IMR-90 (cell line): ENCODE data around the gene SPAG16. TPM values are rescaled to one million over a fixed set of nuclear protein-coding genes. Genes with fewer than 3 reads are reported as not detected.
"Not testable (repeated sequence)": the region's sequence is repeated elsewhere in the genome, so short reads cannot be mapped to it uniquely, and the experiment has no call there.

Experiments
- ATAC-seq: fragments of 200-7000 bp; cut with Tn5 transposase; 2 replicates; pipeline ENCODE4 v1.9.1; 2020; ENCODE audit warnings: low read depth, mild to moderate bottlenecking, moderate library complexity
- BruUV-seq: library from RNA; stranded (reverse); fragments of 400-500 nt; replicated peaks from 2 replicates; lab custom pipeline; 2021; lab: Mats Ljungman, UMichigan
- CTCF ChIA-PET: fragments of 300-600 bp; formaldehyde crosslinking; extraction: SDS; loops from one replicate; lab custom pipeline; 2021; ENCODE audit warnings: antibody characterized with exemption; lab: Yijun Ruan, JAX
- POLR2A ChIA-PET: fragments of 300-600 bp; sonication (Branson Sonifier 250); formaldehyde crosslinking; loops from one replicate; lab custom pipeline; 2022; ENCODE audit warnings: antibody characterized with exemption; ENCODE audit not compliant: unreplicated experiment; lab: Charles Lee
- DNase-seq: peaks from one replicate; pipeline ENCODE4 v3.0.0; 2013
- H2AFZ ChIP-seq: replicated peaks from 2 replicates; pipeline ENCODE3; 2013; ENCODE audit warnings: low read length, mild to moderate bottlenecking; ENCODE audit not compliant: poor library complexity
- H2AK5ac ChIP-seq: 2 replicates; pipeline ENCODE4 v1.6.1; 2013; ENCODE audit warnings: low read depth, low read length, inconsistent platforms
- H2AK9ac ChIP-seq: replicated peaks from 2 replicates; pipeline ENCODE3; 2013; ENCODE audit warnings: mild to moderate bottlenecking, low read depth, low read length, moderate library complexity; ENCODE audit not compliant: poor library complexity
- H2BK120ac ChIP-seq: 2 replicates; pipeline ENCODE4 v1.6.1; 2013; ENCODE audit warnings: low read depth, low read length, inconsistent platforms
- H2BK15ac ChIP-seq: 3 replicates; pipeline ENCODE4 v1.6.1; 2013; ENCODE audit warnings: low read depth, low read length, inconsistent platforms
- H2BK20ac ChIP-seq: 2 replicates; pipeline ENCODE4 v1.6.1; 2013; ENCODE audit warnings: low read depth, mild to moderate bottlenecking, inconsistent platforms, low read length, moderate library complexity
- H2BK5ac ChIP-seq: 2 replicates; pipeline ENCODE4 v1.6.1; 2013; ENCODE audit warnings: mild to moderate bottlenecking, low read depth, low read length, inconsistent platforms; ENCODE audit not compliant: poor library complexity, severe bottlenecking
- H3K14ac ChIP-seq: replicated peaks from 2 replicates; pipeline ENCODE4 v1.6.1; 2013; ENCODE audit warnings: low read depth, low read length, inconsistent platforms
- H3K18ac ChIP-seq: 2 replicates; pipeline ENCODE4 v1.6.1; 2013; ENCODE audit warnings: low read depth, low read length, control low read depth
- H3K23ac ChIP-seq: 2 replicates; pipeline ENCODE4 v1.6.1; 2013; ENCODE audit warnings: low read depth, low read length, inconsistent platforms
- H3K27ac ChIP-seq: 2 replicates; pipeline ENCODE4 v1.5.1; 2013; ENCODE audit warnings: mild to moderate bottlenecking, control low read depth, low read length; ENCODE audit not compliant: insufficient read depth
- H3K27me3 ChIP-seq: 2 replicates; pipeline ENCODE4 v1.6.1; 2013; ENCODE audit warnings: low read length; ENCODE audit not compliant: control insufficient read depth, insufficient read depth
- H3K36me3 ChIP-seq: 2 replicates; pipeline ENCODE4 v1.6.1; 2013; ENCODE audit warnings: low read length, mixed read lengths; ENCODE audit not compliant: control insufficient read depth, insufficient read depth
- H3K4ac ChIP-seq: 2 replicates; pipeline ENCODE4 v1.6.1; 2013; ENCODE audit warnings: low read depth, low read length, inconsistent platforms
- H3K4me1 ChIP-seq: 2 replicates; pipeline ENCODE4 v1.6.1; 2013; ENCODE audit warnings: low read length, mixed read lengths; ENCODE audit not compliant: control insufficient read depth, insufficient read depth
- H3K4me2 ChIP-seq: 2 replicates; pipeline ENCODE4 v1.6.1; 2013; ENCODE audit warnings: low read depth, mild to moderate bottlenecking, control low read depth, low read length, moderate library complexity
- H3K4me3 ChIP-seq: 2 replicates; pipeline ENCODE4 v1.5.1; 2013; ENCODE audit warnings: low read depth, mild to moderate bottlenecking, control low read depth, low read length, moderate library complexity; ENCODE audit not compliant: insufficient read depth
- H3K56ac ChIP-seq: 2 replicates; pipeline ENCODE4 v1.6.1; 2013; ENCODE audit warnings: low read length, inconsistent platforms; ENCODE audit not compliant: insufficient read depth; ENCODE audit errors: extremely low read depth
- H3K79me1 ChIP-seq, 2 experiments: 2 replicates each; pipeline ENCODE4 v1.6.1; 2013; ENCODE audit warnings: low read length in 2 of 2, inconsistent platforms in 1 of 2, low read depth in 1 of 2
- H3K9ac ChIP-seq: 2 replicates; pipeline ENCODE4 v1.6.1; 2013; ENCODE audit warnings: low read depth, low read length, control low read depth
- H3K9me1 ChIP-seq: 2 replicates; pipeline ENCODE4 v1.6.1; 2013; ENCODE audit warnings: low read length, inconsistent platforms; ENCODE audit not compliant: insufficient read depth
- H3K9me3 ChIP-seq: 2 replicates; pipeline ENCODE4 v1.6.1; 2013; ENCODE audit warnings: low read length; ENCODE audit not compliant: control insufficient read depth, insufficient read depth
- H4K20me1 ChIP-seq: 2 replicates; pipeline ENCODE4 v1.6.1; 2013; ENCODE audit warnings: low read length, inconsistent platforms; ENCODE audit not compliant: insufficient read depth
- H4K5ac ChIP-seq: 2 replicates; pipeline ENCODE4 v1.6.1; 2013; ENCODE audit warnings: mild to moderate bottlenecking, low read depth, low read length, control low read depth
- H4K8ac ChIP-seq, 2 experiments: 2 replicates each; pipeline ENCODE4 v1.6.1; 2013; ENCODE audit warnings: low read depth in 2 of 2, low read length in 2 of 2, control low read depth in 1 of 2, inconsistent platforms in 1 of 2
- H4K91ac ChIP-seq: 2 replicates; pipeline ENCODE4 v1.6.1; 2013; ENCODE audit warnings: low read depth, low read length, inconsistent platforms; ENCODE audit not compliant: insufficient read depth
- WGBS, 2 experiments: methylation state at CpG; one replicate each; pipeline versions ENCODE4 v1.1.5 to v1.1.7; 2013; ENCODE audit warnings: missing lambda C conversion rate in 2 of 2; ENCODE audit not compliant: insufficient read length in 1 of 2; ENCODE audit errors: extremely low coverage in 2 of 2; 5-methylcytosine and 5-hydroxymethylcytosine counted together
- dilution Hi-C: fragments of 300-500 bp; cut with HindIII; formaldehyde crosslinking; loops from one replicate; pipeline ENCODE4 v1.14.3; 2018; ENCODE audit warnings: low sequenced_read_pairs; ENCODE audit not compliant: unreplicated experiment
- in situ Hi-C: fragments of 300-500 bp; cut with MboI; formaldehyde crosslinking; loops from 3 replicates; pipeline ENCODE4 v1.14.3; 2019; ENCODE audit warnings: low sequenced_read_pairs, inconsistent platforms, mixed read lengths
- intact Hi-C: fragments of 100-400 bp; cut with micrococcal nuclease; formaldehyde crosslinking; loops from 2 replicates; pipeline ENCODE4 v1.10.0; 2022
- polyA plus RNA-seq, 3 experiments: library from polyadenylated mRNA; depleted of rRNA; stranded (reverse); fragments of >200 nt; gene quantifications; 2 replicates each; pipeline ENCODE4 v1.2.3, GENCODE V29; 2012; ENCODE audit warnings: low replicate concordance in 1 of 3
- total RNA-seq: library from RNA; depleted of rRNA; stranded (reverse); fragments of >200 nt; gene quantifications from 2 replicates; pipeline ENCODE4 v1.2.3, GENCODE V29; 2012

Gene SPAG16
- total and polyA plus RNA-seq, 2 of the 4 experiments (the other 2 are of a cell fraction): 7.3 to 13.5 TPM

GRCh38 chr2:213998976-213999375 lies 714.7 kb downstream of the SPAG16 start:
- H3K4me2 ChIP-seq, ATAC-seq, H3K56ac ChIP-seq, H3K4me3 ChIP-seq, H4K5ac ChIP-seq, DNase-seq, H4K91ac ChIP-seq, in situ Hi-C loops, H3K9ac ChIP-seq, H3K9me1 ChIP-seq, H3K79me1 ChIP-seq, H3K27ac ChIP-seq, H2BK20ac ChIP-seq, H4K8ac ChIP-seq, H3K27me3 ChIP-seq, H3K9me3 ChIP-seq, H4K20me1 ChIP-seq, H2BK15ac ChIP-seq, H2AFZ ChIP-seq, H2AK9ac ChIP-seq, H2BK5ac ChIP-seq, POLR2A ChIA-PET, BruUV-seq, H3K18ac ChIP-seq, H3K4me1 ChIP-seq, CTCF ChIA-PET, dilution Hi-C loops, H3K23ac ChIP-seq, H3K4ac ChIP-seq, H3K36me3 ChIP-seq, H2AK5ac ChIP-seq, intact Hi-C loops, H2BK120ac ChIP-seq, H3K14ac ChIP-seq: not testable (repeated sequence)
- 80% methylated on average over 1 of the region's 3 CpGs; no CpG with 5 or more reads in 1 of the 2 experiments for WGBS, 2 experiments
